CD4-positive, alpha-beta T cell (primary cell): ENCODE data around the gene FARS2. TPM values are rescaled to one million over a fixed set of nuclear protein-coding genes. Genes with fewer than 3 reads are reported as not detected.

Experiments used
- ATAC-seq: fragments of 200-7000 bp; cut with Tn5 transposase; one replicate; pipeline ENCODE4 v1.10.0; 2022; ENCODE audit warnings: mild to moderate bottlenecking; ENCODE audit not compliant: poor library complexity
- CTCF ChIA-PET: fragments of 350-600 bp; sonication (Branson Sonifier 250); formaldehyde crosslinking; loops from one replicate; lab custom pipeline; 2021; ENCODE audit warnings: antibody characterized with exemption, inconsistent platforms; lab: Charles Lee
- POLR2A ChIA-PET: fragments of 350-600 bp; sonication (Branson Sonifier 250); formaldehyde crosslinking; loops from one replicate; lab custom pipeline; 2021; ENCODE audit warnings: antibody characterized with exemption, inconsistent platforms; lab: Charles Lee
- DNase-seq, 14 experiments: peaks; one replicate each; pipeline ENCODE4 v3.0.0-alpha.2; 2013 to 2020; ENCODE audit warnings: mixed read lengths in 2 of 14
- H3K27ac ChIP-seq, 2 donors: one replicate each; pipeline versions ENCODE4 v1.5.1 to v1.7.0; 2013; ENCODE audit warnings: low read length in 2 of 2, low read depth in 1 of 2, mild to moderate bottlenecking in 1 of 2
- H3K27me3 ChIP-seq, 2 experiments: 1 replicate in 1 of 2; 2 replicates in 1 of 2; pipeline versions ENCODE4 v1.6.1 to v1.7.0; 2013; ENCODE audit warnings: low read length in 2 of 2, control low read depth in 1 of 2, mild to moderate bottlenecking in 1 of 2, moderate library complexity in 1 of 2; ENCODE audit not compliant: insufficient read depth in 2 of 2, control insufficient read depth in 1 of 2
- H3K36me3 ChIP-seq: one replicate; pipeline ENCODE4 v1.6.1; 2013; ENCODE audit warnings: low read length, control low read depth; ENCODE audit not compliant: insufficient read depth
- H3K4me1 ChIP-seq: one replicate; pipeline ENCODE4 v1.6.1; 2013; ENCODE audit warnings: low read length, control low read depth; ENCODE audit not compliant: insufficient read depth
- H3K4me3 ChIP-seq: one replicate; pipeline ENCODE4 v1.5.1; 2013; ENCODE audit warnings: mild to moderate bottlenecking, low read length, moderate library complexity
- H3K9me3 ChIP-seq, 2 experiments: 1 replicate in 1 of 2; 2 replicates in 1 of 2; pipeline versions ENCODE4 v1.6.1 to v1.7.0; 2013; ENCODE audit warnings: low read length in 2 of 2, mild to moderate bottlenecking in 2 of 2, control low read depth in 1 of 2, moderate library complexity in 1 of 2; ENCODE audit not compliant: control insufficient read depth in 1 of 2, insufficient read depth in 1 of 2
- H3K27ac Mint-ChIP-seq: one replicate; pipeline ENCODE4 v1.8.0; 2020; ENCODE audit warnings: mixed read lengths
- H3K27me3 Mint-ChIP-seq: one replicate; pipeline ENCODE4 v1.8.0; 2021; ENCODE audit warnings: mixed read lengths
- H3K36me3 Mint-ChIP-seq: one replicate; pipeline ENCODE4 v1.8.0; 2021; ENCODE audit warnings: low read depth, mixed read lengths
- H3K4me1 Mint-ChIP-seq: one replicate; pipeline ENCODE4 v1.8.0; 2021; ENCODE audit warnings: low read depth, mixed read lengths
- H3K4me3 Mint-ChIP-seq: one replicate; pipeline ENCODE4 v1.8.0; 2020; ENCODE audit warnings: mild to moderate bottlenecking, mixed read lengths
- H3K9me3 Mint-ChIP-seq: one replicate; pipeline ENCODE4 v1.8.0; 2020; ENCODE audit warnings: mixed read lengths
- intact Hi-C, 2 experiments: fragments of 100-400 bp; cut with DNase I in 1 of 2; cut with micrococcal nuclease in 1 of 2; formaldehyde crosslinking; loops; one replicate each; pipeline versions ENCODE4 v1.15.1 to v1.9.0; 2023 to 2025; cut with DNase I, micrococcal nuclease
- total RNA-seq, 174 experiments: library from RNA in 2 of 174; stranded (reverse) in 2 of 174; gene quantifications; one replicate each; pipeline ENCODE4 v1.2.3 and lab custom pipeline; 2021 to 2026
- TF ChIP-seq, protein P1 (sequence below): fragments of 200-600 bp; IDR thresholded peaks from one replicate; pipeline ENCODE4 v1.8.0; 2022; ENCODE audit warnings: antibody characterized with exemption, mild to moderate bottlenecking

Gene FARS2
- total RNA-seq, 2 experiments from 2014 or later, result 12.6 to 12.8 TPM

DNA sequence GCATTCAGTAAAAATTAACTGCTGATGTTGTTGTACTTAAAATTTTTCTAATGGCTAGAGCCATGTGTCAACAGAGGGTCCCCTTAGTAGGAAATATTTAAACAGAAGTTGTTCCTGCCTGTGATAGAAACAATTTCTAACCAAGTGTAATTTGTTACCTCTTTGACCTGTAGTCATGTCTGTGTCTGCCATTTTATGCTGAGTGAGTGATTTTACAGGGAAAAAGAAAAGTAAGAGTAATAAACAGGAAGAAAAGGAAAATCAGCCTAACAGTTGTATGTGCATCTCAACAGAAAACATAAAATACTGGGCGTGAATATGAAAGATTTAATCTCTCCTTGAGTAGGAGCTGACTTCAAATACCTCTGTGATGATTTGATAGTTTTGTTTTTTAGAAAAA is 172.0 kb downstream of the FARS2 start:
- intact Hi-C loops, result no loop called here

DNA sequence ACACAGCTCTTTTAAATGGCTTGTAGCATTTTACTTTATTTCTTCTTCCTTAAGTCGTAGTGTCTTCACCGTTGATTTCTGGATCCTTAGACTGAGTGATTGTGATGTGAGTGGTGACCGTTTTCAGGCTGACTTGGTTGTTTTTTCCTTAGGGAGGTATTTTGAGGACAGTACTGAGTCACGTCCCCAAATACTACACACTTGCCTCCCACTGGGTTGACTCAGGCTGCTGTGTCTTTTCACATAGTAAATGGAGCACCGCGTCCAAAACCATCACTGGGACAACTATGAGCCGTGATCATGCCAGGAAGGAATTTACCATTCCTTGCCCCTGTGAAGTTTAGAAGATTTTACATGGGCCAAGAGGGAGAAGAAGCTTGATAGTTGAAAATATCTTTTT is 174.1 kb downstream of the FARS2 start:
- ChIA-PET CTCF (no interaction called here), POLR2A (no interaction called here)
- H3K4me3 Mint-ChIP-seq, result no peak overlapping the region
- TF ChIP-seq, protein P1, sequence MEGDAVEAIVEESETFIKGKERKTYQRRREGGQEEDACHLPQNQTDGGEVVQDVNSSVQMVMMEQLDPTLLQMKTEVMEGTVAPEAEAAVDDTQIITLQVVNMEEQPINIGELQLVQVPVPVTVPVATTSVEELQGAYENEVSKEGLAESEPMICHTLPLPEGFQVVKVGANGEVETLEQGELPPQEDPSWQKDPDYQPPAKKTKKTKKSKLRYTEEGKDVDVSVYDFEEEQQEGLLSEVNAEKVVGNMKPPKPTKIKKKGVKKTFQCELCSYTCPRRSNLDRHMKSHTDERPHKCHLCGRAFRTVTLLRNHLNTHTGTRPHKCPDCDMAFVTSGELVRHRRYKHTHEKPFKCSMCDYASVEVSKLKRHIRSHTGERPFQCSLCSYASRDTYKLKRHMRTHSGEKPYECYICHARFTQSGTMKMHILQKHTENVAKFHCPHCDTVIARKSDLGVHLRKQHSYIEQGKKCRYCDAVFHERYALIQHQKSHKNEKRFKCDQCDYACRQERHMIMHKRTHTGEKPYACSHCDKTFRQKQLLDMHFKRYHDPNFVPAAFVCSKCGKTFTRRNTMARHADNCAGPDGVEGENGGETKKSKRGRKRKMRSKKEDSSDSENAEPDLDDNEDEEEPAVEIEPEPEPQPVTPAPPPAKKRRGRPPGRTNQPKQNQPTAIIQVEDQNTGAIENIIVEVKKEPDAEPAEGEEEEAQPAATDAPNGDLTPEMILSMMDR, result no peak
- peaks cover 16% of the 10 kb centered on the region for H3K4me1 Mint-ChIP-seq
- Histone ChIP-seq H3K4me3 (no peak overlapping the region), H3K36me3 (peaks cover 6% of the 10 kb centered on the region), H3K27me3 (no peaks in the 10 kb centered on the region), H3K4me1 (peaks cover 5% of the 10 kb centered on the region), H3K27ac (no peak overlapping the region), H3K9me3 (no peaks in the 10 kb centered on the region)
- H3K27me3 Mint-ChIP-seq, result no peaks in the 10 kb centered on the region
- ATAC-seq (no peak), DNase-seq (no peak)
- H3K27ac Mint-ChIP-seq, result no peak overlapping the region
- peaks cover 5% of the 10 kb centered on the region for H3K9me3 Mint-ChIP-seq
- H3K36me3 Mint-ChIP-seq, result peaks cover 82% of the 10 kb centered on the region
- intact Hi-C loops, result no loop called here

More for the DNA sequence above, 172.0 kb downstream of the FARS2 start:
- no peak overlapping the region for H3K4me3 Mint-ChIP-seq
- CTCF ChIA-PET, result no interaction called here
- POLR2A ChIA-PET, result no interaction called here
- Histone ChIP-seq H3K4me1 (no peaks in the 10 kb centered on the region), H3K27me3 (no peaks in the 10 kb centered on the region), H3K27ac (no peak overlapping the region), H3K9me3 (no peaks in the 10 kb centered on the region), H3K36me3 (peaks cover 6% of the 10 kb centered on the region), H3K4me3 (no peak overlapping the region)
- DNase-seq, result no peak
- ATAC-seq, result no peak
- TF ChIP-seq, protein P1, result no peak
- H3K27me3 Mint-ChIP-seq, result no peaks in the 10 kb centered on the region
- no peak overlapping the region for H3K27ac Mint-ChIP-seq
- peaks cover 74% of the 10 kb centered on the region for H3K36me3 Mint-ChIP-seq
- peaks cover 1% of the 10 kb centered on the region for H3K4me1 Mint-ChIP-seq
- peaks cover 5% of the 10 kb centered on the region for H3K9me3 Mint-ChIP-seq

DNA sequence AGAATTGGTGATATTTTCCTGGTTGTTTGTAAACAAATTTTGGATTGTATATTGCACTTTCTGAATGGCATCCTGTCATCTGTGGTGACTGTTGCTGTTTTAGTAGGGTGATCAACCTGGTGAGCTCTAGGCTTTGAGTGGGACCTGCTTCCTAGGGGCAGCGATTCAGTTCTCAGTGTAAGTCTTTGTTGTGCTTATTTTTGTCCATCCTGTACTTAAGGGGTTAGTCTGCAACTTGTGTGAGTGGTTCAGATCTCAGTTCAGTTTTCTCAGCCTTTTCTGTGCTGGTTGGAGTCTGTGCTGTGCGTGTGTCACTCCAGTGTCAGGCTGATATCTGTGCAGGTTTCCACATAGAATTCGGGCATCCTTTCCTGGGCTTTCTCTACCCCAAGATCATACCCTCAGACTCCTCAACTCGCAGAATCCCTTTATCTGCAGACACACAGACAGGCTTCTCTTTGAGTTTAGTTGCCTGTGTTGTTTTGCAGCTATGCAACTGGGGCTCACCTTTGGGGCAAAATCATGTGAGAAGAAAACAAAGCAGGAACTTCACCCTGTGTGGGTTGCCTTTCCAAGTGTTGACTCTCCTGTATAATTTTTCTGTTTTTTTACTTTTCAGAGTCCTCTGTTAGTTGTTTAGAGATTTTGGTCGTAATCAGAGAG is 177.7 kb downstream of the FARS2 start:
- CTCF ChIA-PET, result no interaction called here
- TF ChIP-seq, protein P1, result no peak
- intact Hi-C loops, result no loop called here
- H3K4me1 ChIP-seq, result peaks cover 5% of the 10 kb centered on the region
- peaks cover 16% of the 10 kb centered on the region for H3K4me1 Mint-ChIP-seq
- H3K27ac ChIP-seq, result no peak overlapping the region
- H3K9me3 Mint-ChIP-seq, result peaks cover 5% of the 10 kb centered on the region
- no peak for DNase-seq
- H3K27ac Mint-ChIP-seq, result no peak overlapping the region
- POLR2A ChIA-PET, result no interaction called here
- ATAC-seq, result no peak
- no peak overlapping the region for H3K4me3 Mint-ChIP-seq
- H3K36me3 ChIP-seq, result no peaks in the 10 kb centered on the region
- no peaks in the 10 kb centered on the region for H3K27me3 ChIP-seq
- H3K4me3 ChIP-seq, result no peak overlapping the region
- H3K36me3 Mint-ChIP-seq, result peaks cover 55% of the 10 kb centered on the region
- no peaks in the 10 kb centered on the region for H3K27me3 Mint-ChIP-seq
- no peaks in the 10 kb centered on the region for H3K9me3 ChIP-seq
